Gastrocnemius medialis (tissue), 4 donors: ENCODE results near the gene KRTAP12-4.

Experiments
- POLR2A ChIP-seq, 2 donors: fragments of 450-650 bp; IDR thresholded peaks; one replicate each; pipeline ENCODE4 v1.6.1; 2017; ENCODE audit warnings: antibody characterized with exemption in 2 of 2, mild to moderate bottlenecking in 2 of 2, moderate library complexity in 2 of 2
- TF ChIP-seq, protein P1 (sequence below), 5 experiments: fragments of 450-650 bp in 3 of 5; fragments of 200-600 bp in 2 of 5; sonication (generic) in 2 of 5; IDR thresholded peaks in 4 of 5; conservative IDR thresholded peaks in 1 of 5; 1 replicate in 4 of 5; 2 replicates in 1 of 5; pipeline ENCODE4 v1.5.1; 2016 to 2019; ENCODE audit warnings: antibody characterized with exemption in 5 of 5, mild to moderate bottlenecking in 3 of 5, moderate library complexity in 3 of 5

DNA sequence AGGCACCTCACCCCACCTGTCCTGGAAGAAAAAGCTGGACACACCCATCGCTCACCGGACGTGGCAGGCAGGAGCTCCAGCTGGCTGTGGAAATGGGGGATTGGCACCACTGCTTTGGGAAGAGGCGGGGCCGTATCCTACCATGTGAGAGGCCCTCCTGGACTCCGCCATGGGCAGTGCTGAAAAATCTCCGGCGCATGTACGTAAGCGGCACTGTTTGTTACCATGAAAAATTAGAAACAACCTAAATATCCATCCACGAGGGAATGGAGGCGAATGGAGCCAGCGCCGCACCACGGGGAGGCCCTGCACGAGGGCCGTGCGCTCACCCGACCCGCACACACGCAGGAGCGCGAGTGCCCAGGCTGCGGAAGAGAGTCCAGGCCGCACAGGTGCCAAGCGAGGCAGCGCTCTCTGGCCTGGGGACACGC, 39.5 kb downstream of the KRTAP12-4 start:
- TF ChIP-seq, protein P1, sequence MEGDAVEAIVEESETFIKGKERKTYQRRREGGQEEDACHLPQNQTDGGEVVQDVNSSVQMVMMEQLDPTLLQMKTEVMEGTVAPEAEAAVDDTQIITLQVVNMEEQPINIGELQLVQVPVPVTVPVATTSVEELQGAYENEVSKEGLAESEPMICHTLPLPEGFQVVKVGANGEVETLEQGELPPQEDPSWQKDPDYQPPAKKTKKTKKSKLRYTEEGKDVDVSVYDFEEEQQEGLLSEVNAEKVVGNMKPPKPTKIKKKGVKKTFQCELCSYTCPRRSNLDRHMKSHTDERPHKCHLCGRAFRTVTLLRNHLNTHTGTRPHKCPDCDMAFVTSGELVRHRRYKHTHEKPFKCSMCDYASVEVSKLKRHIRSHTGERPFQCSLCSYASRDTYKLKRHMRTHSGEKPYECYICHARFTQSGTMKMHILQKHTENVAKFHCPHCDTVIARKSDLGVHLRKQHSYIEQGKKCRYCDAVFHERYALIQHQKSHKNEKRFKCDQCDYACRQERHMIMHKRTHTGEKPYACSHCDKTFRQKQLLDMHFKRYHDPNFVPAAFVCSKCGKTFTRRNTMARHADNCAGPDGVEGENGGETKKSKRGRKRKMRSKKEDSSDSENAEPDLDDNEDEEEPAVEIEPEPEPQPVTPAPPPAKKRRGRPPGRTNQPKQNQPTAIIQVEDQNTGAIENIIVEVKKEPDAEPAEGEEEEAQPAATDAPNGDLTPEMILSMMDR (IDR thresholded peaks at IDR 0.05 in 4 of 5, conservative IDR thresholded peaks at IDR 0.05 in 1 of 5): no peak
- no peak for TF ChIP-seq POLR2A (IDR thresholded peaks at IDR 0.05)
